ENCODE data around the gene ISCA2. TPM values are rescaled to one million over a fixed set of nuclear protein-coding genes. Genes with fewer than 3 reads are reported as not detected.

Gene ISCA2
- total RNA-seq, 1 experiment from 2014 or later = 31.7 TPM

DNA sequence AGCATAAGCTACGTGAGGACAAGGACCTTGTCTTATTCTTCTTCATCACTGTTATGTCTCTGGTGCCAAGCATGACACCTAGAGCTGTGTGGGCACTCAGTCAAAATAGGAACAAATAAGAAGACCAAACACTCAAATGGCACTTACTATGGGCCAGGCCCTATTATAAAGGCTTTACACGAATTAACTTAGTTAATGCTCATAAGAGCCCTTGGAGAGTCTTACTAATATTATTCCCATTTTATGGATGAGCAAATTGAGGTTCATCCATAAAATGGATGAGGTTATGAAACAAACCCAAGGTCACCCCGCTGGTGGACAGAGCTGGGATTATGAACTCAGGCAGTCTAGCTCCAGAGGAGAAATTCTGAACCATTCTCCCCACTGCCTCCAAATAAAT, 47.7 kb downstream of the ISCA2 start:
- Histone ChIP-seq H3K36me3 (no peaks in the 10 kb centered on the region), H3K9me3 (replicated peaks) (no peaks in the 10 kb centered on the region)
- DNase-seq = no peak

GRCh38 chr14:74542056-74542685, 48.6 kb downstream of the ISCA2 start:
- no peaks in the 10 kb centered on the region for H3K36me3 ChIP-seq
- DNase-seq = no peak

More for the DNA sequence above, 47.7 kb downstream of the ISCA2 start:
- H3K27me3 ChIP-seq = no peaks in the 10 kb centered on the region
- H3K27ac ChIP-seq = no peak overlapping the region
- no peak overlapping the region for H3K4me3 ChIP-seq
- peaks cover 1% of the 10 kb centered on the region; the same call in 1 of the 2 replicates for H3K4me1 ChIP-seq

GRCh38 chr14:74543771-74544438, 50.3 kb downstream of the ISCA2 start:
- no peaks in the 10 kb centered on the region for H3K27me3 ChIP-seq
- DNase-seq = no peak
- no peaks in the 10 kb centered on the region for H3K36me3 ChIP-seq
- H3K9me3 ChIP-seq (replicated peaks) = no peaks in the 10 kb centered on the region
- no peak overlapping the region for H3K4me3 ChIP-seq
- H3K27ac ChIP-seq = no peak overlapping the region
- no peaks in the 10 kb centered on the region for H3K4me1 ChIP-seq

More at GRCh38 chr14:74542056-74542685, 48.6 kb downstream of the ISCA2 start:
- H3K9me3 ChIP-seq (replicated peaks) = no peaks in the 10 kb centered on the region
- H3K4me3 ChIP-seq = no peak overlapping the region
- no peaks in the 10 kb centered on the region for H3K27me3 ChIP-seq
- no peaks in the 10 kb centered on the region for H3K4me1 ChIP-seq
- H3K27ac ChIP-seq = no peak overlapping the region

GRCh38 chr14:74545386-74545785, 51.8 kb downstream of the ISCA2 start:
- no peaks in the 10 kb centered on the region for H3K9me3 ChIP-seq (replicated peaks)
- no peak for DNase-seq

DNA sequence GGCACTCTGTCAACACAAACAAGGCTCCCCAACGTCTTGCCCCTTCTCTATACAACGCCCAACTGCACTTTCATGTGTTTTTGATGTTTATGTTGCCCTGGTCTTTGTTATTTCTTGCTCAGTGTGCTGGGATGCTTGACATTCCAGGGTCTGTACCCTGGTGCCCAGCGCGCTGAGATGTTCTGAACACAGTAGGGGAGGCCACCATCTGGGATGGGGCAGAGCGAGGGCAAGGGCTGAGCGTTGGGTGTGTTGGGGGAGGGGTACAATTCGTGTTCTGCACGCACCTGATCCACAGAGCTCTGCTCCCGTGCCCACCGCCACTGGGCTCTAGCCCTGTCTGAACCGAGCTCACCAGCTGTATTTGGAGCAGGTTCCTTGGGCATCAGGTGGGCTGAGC, 52.9 kb downstream of the ISCA2 start:
- no peaks in the 10 kb centered on the region for H3K9me3 ChIP-seq (replicated peaks)
- no peak overlapping the region for H3K27ac ChIP-seq
- peaks cover 2% of the 10 kb centered on the region; the same call in 1 of the 2 replicates for H3K4me1 ChIP-seq
- no peak for DNase-seq
- no peak overlapping the region for H3K4me3 ChIP-seq
- H3K36me3 ChIP-seq = no peaks in the 10 kb centered on the region
- no peaks in the 10 kb centered on the region for H3K27me3 ChIP-seq

More at GRCh38 chr14:74545386-74545785, 51.8 kb downstream of the ISCA2 start:
- H3K4me3 ChIP-seq = no peak overlapping the region
- no peak overlapping the region for H3K27ac ChIP-seq
- H3K36me3 ChIP-seq = no peaks in the 10 kb centered on the region
- no peaks in the 10 kb centered on the region for H3K27me3 ChIP-seq
- no peaks in the 10 kb centered on the region for H3K4me1 ChIP-seq

Other genes starting within 250 kb of the ISCA2 start
- gene ABCD4, start 190.8 kb upstream of the ISCA2 start, total RNA-seq (2014; rRNA removed; shearing (Covaris generic)) = 26.3 and 30.6 TPM in 2 replicates
- not detected in 2 replicates for gene VRTN, start 145.3 kb upstream of the ISCA2 start, total RNA-seq (2014; rRNA removed; shearing (Covaris generic))
- gene SYNDIG1L, start 67.6 kb upstream of the ISCA2 start, total RNA-seq (2014; rRNA removed; shearing (Covaris generic)) = not detected in 2 replicates
- 91.8 and 99.2 TPM in 2 replicates for gene NPC2, start 460 bp upstream of the ISCA2 start, total RNA-seq (2014; rRNA removed; shearing (Covaris generic))
- 0.61 and 0.84 TPM in 2 replicates for gene LTBP2, start 118.5 kb downstream of the ISCA2 start, total RNA-seq (2014; rRNA removed; shearing (Covaris generic))
- 34.3 TPM in 2 replicates for gene AREL1, start 219.3 kb downstream of the ISCA2 start, total RNA-seq (2014; rRNA removed; shearing (Covaris generic))
- gene FCF1, start 219.4 kb downstream of the ISCA2 start, total RNA-seq (2014; rRNA removed; shearing (Covaris generic)) = 38.3 and 42.2 TPM in 2 replicates

Data from SJCRH30 (cell line).